C4-2B (cell line): Measurements from ENCODE around the gene B4GALNT1.

Experiments
- ZFX ChIP-seq: fragments of 450-650 bp; IDR thresholded peaks from 2 replicates; pipeline ENCODE4 v1.6.1; 2017
- TF ChIP-seq, protein P1 (sequence below): fragments of 450-650 bp; conservative IDR thresholded peaks from 2 replicates; pipeline ENCODE4 v1.5.1; 2017; ENCODE audit warnings: mild to moderate bottlenecking

DNA sequence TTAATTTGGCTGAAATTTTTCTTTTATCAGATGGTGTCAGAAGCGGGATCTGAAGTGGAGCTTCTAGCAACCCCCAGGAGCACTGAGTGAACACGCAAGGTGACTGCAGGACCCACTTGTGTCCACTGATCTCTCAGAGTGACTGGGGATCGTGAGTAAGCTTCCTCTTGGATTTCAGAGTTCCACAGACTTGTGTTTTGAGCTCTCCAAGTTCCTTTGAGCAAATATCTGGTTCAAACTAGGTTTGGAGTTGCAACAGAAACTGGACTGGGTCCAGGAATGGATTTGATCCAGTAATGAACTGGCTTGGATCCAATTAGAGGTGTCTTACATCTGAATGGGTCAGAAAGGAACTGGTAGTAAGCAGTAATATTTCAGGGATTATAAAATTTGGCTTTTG lies 24.7 kb upstream of the B4GALNT1 start:
- TF ChIP-seq, protein P1, sequence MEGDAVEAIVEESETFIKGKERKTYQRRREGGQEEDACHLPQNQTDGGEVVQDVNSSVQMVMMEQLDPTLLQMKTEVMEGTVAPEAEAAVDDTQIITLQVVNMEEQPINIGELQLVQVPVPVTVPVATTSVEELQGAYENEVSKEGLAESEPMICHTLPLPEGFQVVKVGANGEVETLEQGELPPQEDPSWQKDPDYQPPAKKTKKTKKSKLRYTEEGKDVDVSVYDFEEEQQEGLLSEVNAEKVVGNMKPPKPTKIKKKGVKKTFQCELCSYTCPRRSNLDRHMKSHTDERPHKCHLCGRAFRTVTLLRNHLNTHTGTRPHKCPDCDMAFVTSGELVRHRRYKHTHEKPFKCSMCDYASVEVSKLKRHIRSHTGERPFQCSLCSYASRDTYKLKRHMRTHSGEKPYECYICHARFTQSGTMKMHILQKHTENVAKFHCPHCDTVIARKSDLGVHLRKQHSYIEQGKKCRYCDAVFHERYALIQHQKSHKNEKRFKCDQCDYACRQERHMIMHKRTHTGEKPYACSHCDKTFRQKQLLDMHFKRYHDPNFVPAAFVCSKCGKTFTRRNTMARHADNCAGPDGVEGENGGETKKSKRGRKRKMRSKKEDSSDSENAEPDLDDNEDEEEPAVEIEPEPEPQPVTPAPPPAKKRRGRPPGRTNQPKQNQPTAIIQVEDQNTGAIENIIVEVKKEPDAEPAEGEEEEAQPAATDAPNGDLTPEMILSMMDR = no peak
- no peak for TF ChIP-seq ZFX
